Measurements from ENCODE around the gene TMEM89. TPM values are rescaled to one million over a fixed set of nuclear protein-coding genes. Genes with fewer than 3 reads are reported as not detected.
A peak's percentile ranks its signal among the peaks of the same experiment; 100 is the strongest.

The TMEM89 gene
- total RNA-seq (not detected), polyA plus RNA-seq (not detected)

DNA sequence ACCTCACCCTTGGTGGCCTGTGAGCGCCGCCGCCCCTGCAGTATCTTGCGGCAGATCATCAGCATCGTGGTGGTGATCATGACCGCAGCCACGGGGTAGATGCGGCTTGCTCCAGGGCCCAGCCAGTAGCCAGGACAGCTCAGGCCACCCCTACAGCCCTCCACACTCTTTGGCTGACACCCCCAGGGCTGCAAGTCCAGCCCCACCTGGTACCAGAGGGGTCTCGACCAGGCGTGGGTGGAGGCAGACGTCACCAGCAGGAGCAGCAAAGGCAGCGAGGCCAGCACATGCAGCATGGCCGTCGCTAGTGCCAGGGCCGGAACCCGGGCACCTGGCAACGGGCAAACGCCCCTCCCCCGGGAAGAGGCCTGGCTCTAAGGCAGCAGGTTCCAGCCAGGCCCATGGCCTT is at the start of gene TMEM89:
Gene TMEM89, minus strand, starts transcription at position 309 of the 409 bp plus-strand sequence. Its CDS starts 13 bp downstream, at position 296.
- H3K4me1 ChIP-seq (ENCODE audit: control insufficient read depth, insufficient read depth, low read length, poor library complexity, severe bottlenecking) = no peaks in the 10 kb centered on the region
- no peak within 1 kb of the TSS for H3K4me3 ChIP-seq (ENCODE audit: low read depth, low read length)
- no peaks in the 10 kb centered on the region for H3K27me3 Mint-ChIP-seq
- peaks cover 5% of the 10 kb centered on the region for H3K36me3 Mint-ChIP-seq
- H3K4me1 Mint-ChIP-seq = peaks cover 0 to 14% (median 10%) of the 10 kb centered on the region in 4 donors
- ATAC-seq (ENCODE audit: low read depth in 2 of 2) (no peak), DNase-seq (no peak)
- H3K27ac Mint-ChIP-seq = peak within 1 kb of the TSS in 1 of 3 donors; percentile 52
- H3K27me3 ChIP-seq (ENCODE audit: control insufficient read depth, insufficient read depth, low read length) = no peaks in the 10 kb centered on the region
- H3K27ac ChIP-seq (ENCODE audit: insufficient read depth, low read length, poor library complexity, severe bottlenecking) = no peak within 1 kb of the TSS
- H3K4me3 Mint-ChIP-seq = peak within 1 kb of the TSS in 1 of 4 donors; percentile 2
- H3K9me3 Mint-ChIP-seq = peaks cover 0 to 11% (median 0%) of the 10 kb centered on the region in 7 donors
- no peaks in the 10 kb centered on the region for H3K36me3 ChIP-seq (ENCODE audit: control insufficient read depth, insufficient read depth, low read length)
- H3K9me3 ChIP-seq (ENCODE audit: control insufficient read depth in 2 of 2, low read length in 2 of 2) = peaks cover 12 to 14% of the 10 kb centered on the region in 2 experiments

DNA sequence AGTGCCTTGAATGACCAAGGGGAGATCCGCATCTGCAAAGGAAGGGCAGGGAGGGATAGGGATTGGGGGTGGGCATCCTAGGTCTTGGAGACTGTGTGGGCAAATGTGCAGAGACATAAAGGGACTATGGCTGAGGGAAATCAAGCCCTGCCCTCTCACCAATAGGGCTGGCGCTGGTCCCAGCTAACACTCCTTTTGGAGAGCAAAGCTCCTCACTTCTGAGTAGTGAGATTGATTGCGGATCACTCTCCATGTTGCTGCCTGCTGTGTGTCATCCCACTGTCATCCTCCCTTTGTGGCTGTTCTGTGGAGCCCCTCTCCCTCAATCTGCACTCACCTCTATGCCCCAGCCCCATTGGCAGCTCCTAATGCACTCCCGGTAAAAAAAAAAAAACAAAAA is 43.4 kb upstream of the TMEM89 start:
- Histone ChIP-seq H3K9me3 (ENCODE audit: control insufficient read depth in 2 of 2, low read length in 2 of 2) (no peaks in the 10 kb centered on the region), H3K4me3 (ENCODE audit: low read depth, low read length) (no peak overlapping the region), H3K36me3 (ENCODE audit: control insufficient read depth, insufficient read depth, low read length) (no peaks in the 10 kb centered on the region), H3K27me3 (ENCODE audit: control insufficient read depth, insufficient read depth, low read length) (no peaks in the 10 kb centered on the region), H3K27ac (ENCODE audit: insufficient read depth, low read length, poor library complexity, severe bottlenecking) (no peak overlapping the region), H3K4me1 (ENCODE audit: control insufficient read depth, insufficient read depth, low read length, poor library complexity, severe bottlenecking) (peaks cover 34% of the 10 kb centered on the region)
- ATAC-seq (ENCODE audit: low read depth in 2 of 2) (no peak), DNase-seq (no peak)
- Mint-ChIP-seq H3K27me3 (peaks cover 12% of the 10 kb centered on the region), H3K9me3 (peaks cover 0 to 2% (median 0%) of the 10 kb centered on the region in 7 donors), H3K4me1 (peaks cover 0 to 23% (median 11%) of the 10 kb centered on the region in 4 donors), H3K36me3 (peaks cover 3% of the 10 kb centered on the region), H3K4me3 (peak overlapping the region in 2 of 4 donors; percentile 87 to 97), H3K27ac (no peak overlapping the region)

DNA sequence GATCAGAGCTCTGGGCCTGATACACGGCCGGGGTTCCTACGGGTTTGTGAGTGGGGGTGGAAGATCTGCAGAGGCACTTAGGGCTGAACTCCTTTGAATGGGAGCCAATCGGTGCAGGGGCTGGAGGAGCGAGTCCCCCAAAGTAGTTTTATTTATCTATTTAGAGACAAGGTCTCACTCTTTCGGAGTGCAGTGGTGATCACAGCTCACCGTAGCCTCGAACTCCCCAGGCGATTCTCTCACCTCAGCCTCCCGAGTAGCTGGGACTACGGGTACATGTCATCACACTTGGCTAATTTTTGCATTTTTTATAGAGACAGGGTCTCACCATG is 42.7 kb upstream of the TMEM89 start:
- H3K36me3 ChIP-seq (ENCODE audit: control insufficient read depth, insufficient read depth, low read length) = no peaks in the 10 kb centered on the region
- peaks cover 3% of the 10 kb centered on the region for H3K36me3 Mint-ChIP-seq
- peaks cover 0 to 25% (median 11%) of the 10 kb centered on the region in 4 donors for H3K4me1 Mint-ChIP-seq
- H3K4me3 Mint-ChIP-seq = peak overlapping the region; percentile 78 to 97 (median 86)
- peaks cover 0 to 2% (median 0%) of the 10 kb centered on the region in 7 donors for H3K9me3 Mint-ChIP-seq
- peak overlapping the region in 1 of 3 donors; percentile 10 for H3K27ac Mint-ChIP-seq
- H3K4me1 ChIP-seq (ENCODE audit: control insufficient read depth, insufficient read depth, low read length, poor library complexity, severe bottlenecking) = peaks cover 34% of the 10 kb centered on the region
- peaks cover 12% of the 10 kb centered on the region for H3K27me3 Mint-ChIP-seq
- no peak overlapping the region for H3K4me3 ChIP-seq (ENCODE audit: low read depth, low read length)
- H3K9me3 ChIP-seq (ENCODE audit: control insufficient read depth in 2 of 2, low read length in 2 of 2) = no peaks in the 10 kb centered on the region
- no peak for ATAC-seq (ENCODE audit: low read depth in 2 of 2)
- peak overlapping the region; percentile 68 for H3K27ac ChIP-seq (ENCODE audit: insufficient read depth, low read length, poor library complexity, severe bottlenecking)
- DNase-seq = no peak
- H3K27me3 ChIP-seq (ENCODE audit: control insufficient read depth, insufficient read depth, low read length) = no peaks in the 10 kb centered on the region

DNA sequence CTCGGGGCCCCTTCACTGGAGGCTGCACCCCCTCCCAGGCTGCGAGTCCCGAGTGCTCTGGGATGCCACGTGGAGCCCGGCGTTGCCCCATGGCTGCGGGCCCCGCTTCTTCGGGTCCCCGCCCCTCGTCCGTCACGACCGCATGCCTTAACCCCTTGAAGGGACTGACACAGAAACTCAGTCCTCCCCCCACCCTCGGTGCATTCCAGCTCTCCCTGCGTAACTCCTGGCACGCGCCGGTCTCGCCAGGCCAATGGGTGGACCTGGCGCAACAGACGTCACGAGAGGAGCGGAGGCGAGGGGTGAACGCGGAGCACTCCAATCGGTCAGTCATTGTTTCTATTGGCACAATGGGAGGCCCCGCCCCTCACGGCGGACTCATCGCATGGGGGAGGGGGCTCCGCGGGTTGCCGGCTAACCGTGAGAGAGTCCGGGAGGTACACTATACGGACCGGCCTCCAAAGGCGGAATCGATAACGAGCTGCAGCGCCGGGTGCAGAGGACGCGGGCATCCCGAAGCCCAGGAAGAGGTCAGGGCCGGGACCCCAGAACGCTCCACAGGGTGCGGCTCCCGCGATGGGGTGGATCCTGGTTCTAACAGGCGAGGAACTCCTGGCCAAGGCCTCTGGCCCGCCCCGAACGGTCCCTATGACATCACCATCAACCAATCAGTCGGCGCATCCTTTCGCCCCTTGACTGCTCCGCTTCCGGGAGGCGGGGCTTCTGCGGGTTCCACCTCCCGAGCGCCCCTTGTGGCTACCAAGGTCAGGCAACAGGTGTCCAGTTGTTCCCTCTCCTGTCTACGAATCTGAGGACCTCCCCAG is 42.1 kb upstream of the TMEM89 start:
- H3K4me3 Mint-ChIP-seq = peak overlapping the region; percentile 78 to 97 (median 86)
- peak overlapping the region; percentile 68 for H3K27ac ChIP-seq (ENCODE audit: insufficient read depth, low read length, poor library complexity, severe bottlenecking)
- peak; percentile 81 to 84 for ATAC-seq (ENCODE audit: low read depth in 2 of 2)

GRCh38 chr3:48662753-48663488 is 41.4 kb upstream of the TMEM89 start, which contains the start of gene CELSR3:
CELSR3 (minus strand) TSS chr3:48662886; CDS start chr3:48662634, 252 bp downstream.
- Histone ChIP-seq H3K9me3 (ENCODE audit: control insufficient read depth in 2 of 2, low read length in 2 of 2) (no peaks in the 10 kb centered on the region), H3K4me3 (ENCODE audit: low read depth, low read length) (peak within 1 kb of the TSS; percentile 64), H3K36me3 (ENCODE audit: control insufficient read depth, insufficient read depth, low read length) (no peaks in the 10 kb centered on the region), H3K27me3 (ENCODE audit: control insufficient read depth, insufficient read depth, low read length) (no peaks in the 10 kb centered on the region), H3K4me1 (ENCODE audit: control insufficient read depth, insufficient read depth, low read length, poor library complexity, severe bottlenecking) (peaks cover 34% of the 10 kb centered on the region), H3K27ac (ENCODE audit: insufficient read depth, low read length, poor library complexity, severe bottlenecking) (peak within 1 kb of the TSS; percentile 68)
- H3K9me3 Mint-ChIP-seq = peaks cover 0 to 2% (median 0%) of the 10 kb centered on the region in 7 donors
- peak within 1 kb of the TSS; percentile 78 to 97 (median 87) for H3K4me3 Mint-ChIP-seq
- DNase-seq = peak; percentile 59 to 82 (median 67)
- H3K4me1 Mint-ChIP-seq = peaks cover 0 to 26% (median 11%) of the 10 kb centered on the region in 4 donors
- H3K27ac Mint-ChIP-seq = peak within 1 kb of the TSS; percentile 10 to 83 (median 58)
- peak; percentile 41 to 54 for ATAC-seq (ENCODE audit: low read depth in 2 of 2)
- H3K36me3 Mint-ChIP-seq = no peaks in the 10 kb centered on the region
- peaks cover 16% of the 10 kb centered on the region for H3K27me3 Mint-ChIP-seq

More for the DNA sequence above, 42.1 kb upstream of the TMEM89 start:
- H3K27me3 ChIP-seq (ENCODE audit: control insufficient read depth, insufficient read depth, low read length) = no peaks in the 10 kb centered on the region
- Mint-ChIP-seq H3K4me1 (peaks cover 0 to 25% (median 11%) of the 10 kb centered on the region in 4 donors), H3K27ac (peak overlapping the region; percentile 10 to 83 (median 60)), H3K27me3 (peaks cover 14% of the 10 kb centered on the region), H3K36me3 (peaks cover 3% of the 10 kb centered on the region), H3K9me3 (peaks cover 0 to 2% (median 0%) of the 10 kb centered on the region in 7 donors)
- no peaks in the 10 kb centered on the region for H3K9me3 ChIP-seq (ENCODE audit: control insufficient read depth in 2 of 2, low read length in 2 of 2)
- DNase-seq = peak; percentile 85 to 95 (median 86)
- H3K4me1 ChIP-seq (ENCODE audit: control insufficient read depth, insufficient read depth, low read length, poor library complexity, severe bottlenecking) = peaks cover 34% of the 10 kb centered on the region
- peak overlapping the region; percentile 64 for H3K4me3 ChIP-seq (ENCODE audit: low read depth, low read length)
- no peaks in the 10 kb centered on the region for H3K36me3 ChIP-seq (ENCODE audit: control insufficient read depth, insufficient read depth, low read length)

DNA sequence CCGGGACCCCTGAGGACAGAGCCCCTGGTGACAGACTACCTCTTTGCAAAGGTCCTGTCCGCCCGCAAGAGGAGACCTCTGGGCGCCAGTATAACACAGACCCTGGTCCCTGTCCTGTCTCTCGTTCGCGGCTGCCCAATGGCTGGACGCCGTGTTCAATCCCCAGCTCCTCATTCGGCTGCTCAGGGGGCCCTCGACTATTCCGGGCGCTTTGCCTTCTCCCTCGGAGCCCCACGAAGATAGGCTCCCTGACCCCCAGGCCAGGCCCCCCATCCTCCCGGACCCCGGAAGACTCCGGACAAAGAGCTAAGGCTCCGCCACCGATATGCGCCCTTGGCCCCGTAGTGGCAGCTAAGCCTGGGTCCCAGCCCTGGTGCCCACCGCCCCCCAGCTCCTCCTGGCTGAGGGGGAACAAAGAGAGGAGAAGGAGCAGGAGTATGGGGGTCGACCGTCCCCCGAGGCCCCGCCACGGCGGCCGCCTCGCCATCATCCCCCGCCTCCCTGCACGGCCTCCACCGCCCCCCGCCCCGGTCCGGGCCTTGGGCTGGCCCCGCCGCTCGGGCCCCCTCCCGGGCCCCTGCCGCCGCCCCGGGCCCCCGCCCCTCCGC is 40.7 kb upstream of the TMEM89 start:
- ATAC-seq (ENCODE audit: low read depth in 2 of 2) (no peak), DNase-seq (no peak)
- Histone ChIP-seq H3K36me3 (ENCODE audit: control insufficient read depth, insufficient read depth, low read length) (no peaks in the 10 kb centered on the region), H3K9me3 (ENCODE audit: control insufficient read depth in 2 of 2, low read length in 2 of 2) (no peaks in the 10 kb centered on the region), H3K4me3 (ENCODE audit: low read depth, low read length) (no peak overlapping the region), H3K27me3 (ENCODE audit: control insufficient read depth, insufficient read depth, low read length) (no peaks in the 10 kb centered on the region), H3K27ac (ENCODE audit: insufficient read depth, low read length, poor library complexity, severe bottlenecking) (no peak overlapping the region), H3K4me1 (ENCODE audit: control insufficient read depth, insufficient read depth, low read length, poor library complexity, severe bottlenecking) (peaks cover 35% of the 10 kb centered on the region)
- peaks cover 0 to 3% (median 0%) of the 10 kb centered on the region in 7 donors for H3K9me3 Mint-ChIP-seq
- H3K36me3 Mint-ChIP-seq = no peaks in the 10 kb centered on the region
- H3K4me3 Mint-ChIP-seq = peak overlapping the region; percentile 50 to 89 (median 66)
- H3K27me3 Mint-ChIP-seq = peaks cover 16% of the 10 kb centered on the region
- H3K4me1 Mint-ChIP-seq = peaks cover 0 to 32% (median 12%) of the 10 kb centered on the region in 4 donors
- no peak overlapping the region for H3K27ac Mint-ChIP-seq

DNA sequence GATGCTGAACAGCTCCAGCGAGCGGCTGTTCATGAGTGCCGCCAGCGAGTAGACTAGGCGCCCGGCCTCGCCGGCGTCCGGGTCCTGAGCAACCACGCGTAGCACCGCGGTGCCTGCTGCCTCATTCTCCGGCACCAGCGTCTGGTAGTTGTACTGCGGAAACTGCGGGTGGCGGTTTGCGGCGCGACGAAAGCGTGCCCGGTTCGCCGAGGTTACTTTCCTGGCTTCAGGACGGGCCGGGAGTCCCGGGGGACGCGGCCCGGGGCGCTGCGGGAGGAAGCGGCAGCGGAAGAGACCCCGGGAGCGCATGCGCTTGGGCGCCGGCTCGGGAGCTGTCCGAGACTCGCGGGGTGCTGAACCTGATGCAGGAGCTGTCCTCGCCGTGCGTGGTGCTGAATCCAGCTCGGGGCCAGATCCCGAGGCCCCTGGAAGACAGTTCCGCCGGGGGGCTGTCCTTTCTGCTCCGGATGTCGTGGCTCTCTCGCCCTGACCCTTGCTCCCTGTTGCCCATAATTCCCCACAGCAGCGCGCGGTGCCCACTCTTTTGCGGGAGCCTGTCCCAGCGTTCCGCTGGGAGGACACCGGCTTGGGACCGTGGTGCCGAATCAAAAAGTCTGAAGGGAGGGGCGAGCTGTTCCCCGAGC is 40.1 kb upstream of the TMEM89 start:
- Mint-ChIP-seq H3K27me3 (peaks cover 16% of the 10 kb centered on the region), H3K4me3 (peak overlapping the region; percentile 50 to 89 (median 66)), H3K27ac (no peak overlapping the region), H3K9me3 (peaks cover 0 to 3% (median 0%) of the 10 kb centered on the region in 7 donors), H3K36me3 (no peaks in the 10 kb centered on the region), H3K4me1 (peaks cover 0 to 35% (median 14%) of the 10 kb centered on the region in 4 donors)
- Histone ChIP-seq H3K4me3 (ENCODE audit: low read depth, low read length) (no peak overlapping the region), H3K9me3 (ENCODE audit: control insufficient read depth in 2 of 2, low read length in 2 of 2) (no peaks in the 10 kb centered on the region), H3K27me3 (ENCODE audit: control insufficient read depth, insufficient read depth, low read length) (no peaks in the 10 kb centered on the region), H3K36me3 (ENCODE audit: control insufficient read depth, insufficient read depth, low read length) (no peaks in the 10 kb centered on the region), H3K4me1 (ENCODE audit: control insufficient read depth, insufficient read depth, low read length, poor library complexity, severe bottlenecking) (peaks cover 41% of the 10 kb centered on the region), H3K27ac (ENCODE audit: insufficient read depth, low read length, poor library complexity, severe bottlenecking) (no peak overlapping the region)
- ATAC-seq (ENCODE audit: low read depth in 2 of 2) (peak in 1 of 2 donors; percentile 21), DNase-seq (peak; percentile 57 to 75 (median 65))

Measured in CD4-positive, CD25-positive, alpha-beta regulatory T cell (primary cell).